ENCODE measurements around the gene MAPKAP1.

The MAPKAP1 gene

GRCh38 chr9:125646621-125647100 is 60.3 kb downstream of the MAPKAP1 start:
- TF ChIP-seq ZFP30 (CRISPR knock-in tag; IDR thresholded peaks at IDR 0.05) (no peak), ZNF70 (CRISPR knock-in tag; IDR thresholded peaks at IDR 0.05) (no peak), TSHZ2 (CRISPR knock-in tag; IDR thresholded peaks at IDR 0.05) (peak; percentile 69; the same call in 1 of the 2 replicates), PATZ1 (CRISPR knock-in tag; IDR thresholded peaks at IDR 0.05; ENCODE audit: borderline replicate concordance) (peak; percentile 94), ZNF8 (CRISPR knock-in tag; IDR thresholded peaks at IDR 0.05) (peak; percentile 17; the same call in 1 of the 2 replicates), OSR1 (CRISPR knock-in tag; IDR thresholded peaks at IDR 0.05) (no peak), GLIS3 (CRISPR knock-in tag; IDR thresholded peaks at IDR 0.05) (no peak), SNAI2 (CRISPR knock-in tag; IDR thresholded peaks at IDR 0.05) (peak; percentile 70; the same call in 1 of the 2 replicates), ZNF565 (CRISPR knock-in tag; conservative IDR thresholded peaks at IDR 0.05; ENCODE audit: low read depth) (no peak), RARB (CRISPR knock-in tag; IDR thresholded peaks at IDR 0.05) (peak; percentile 90; the same call in 1 of the 2 replicates), ISL1 (CRISPR knock-in tag; IDR thresholded peaks at IDR 0.05) (peak; percentile 88), ZC3H10 (CRISPR knock-in tag; IDR thresholded peaks at IDR 0.05) (peak; percentile 85), ARNTL (CRISPR knock-in tag; IDR thresholded peaks at IDR 0.05; ENCODE audit: borderline replicate concordance, low read depth) (no peak), ZFP3 (CRISPR knock-in tag; IDR thresholded peaks at IDR 0.05) (no peak), TCF4 (CRISPR knock-in tag; IDR thresholded peaks at IDR 0.05; ENCODE audit: borderline replicate concordance) (peak; percentile 86), PPARA (CRISPR knock-in tag; IDR thresholded peaks at IDR 0.05; ENCODE audit: borderline replicate concordance) (no peak), POU6F1 (CRISPR knock-in tag; IDR thresholded peaks at IDR 0.05; ENCODE audit: borderline replicate concordance, low read depth) (peak; percentile 89; the same call in 1 of the 2 replicates), TOX (CRISPR knock-in tag; IDR thresholded peaks at IDR 0.05; ENCODE audit: borderline replicate concordance) (peak; percentile 85), ESRRG (CRISPR knock-in tag; IDR thresholded peaks at IDR 0.05) (no peak), BACH2 (CRISPR knock-in tag; IDR thresholded peaks at IDR 0.05; ENCODE audit: borderline replicate concordance) (no peak)
- TF ChIP-seq, protein P1, sequence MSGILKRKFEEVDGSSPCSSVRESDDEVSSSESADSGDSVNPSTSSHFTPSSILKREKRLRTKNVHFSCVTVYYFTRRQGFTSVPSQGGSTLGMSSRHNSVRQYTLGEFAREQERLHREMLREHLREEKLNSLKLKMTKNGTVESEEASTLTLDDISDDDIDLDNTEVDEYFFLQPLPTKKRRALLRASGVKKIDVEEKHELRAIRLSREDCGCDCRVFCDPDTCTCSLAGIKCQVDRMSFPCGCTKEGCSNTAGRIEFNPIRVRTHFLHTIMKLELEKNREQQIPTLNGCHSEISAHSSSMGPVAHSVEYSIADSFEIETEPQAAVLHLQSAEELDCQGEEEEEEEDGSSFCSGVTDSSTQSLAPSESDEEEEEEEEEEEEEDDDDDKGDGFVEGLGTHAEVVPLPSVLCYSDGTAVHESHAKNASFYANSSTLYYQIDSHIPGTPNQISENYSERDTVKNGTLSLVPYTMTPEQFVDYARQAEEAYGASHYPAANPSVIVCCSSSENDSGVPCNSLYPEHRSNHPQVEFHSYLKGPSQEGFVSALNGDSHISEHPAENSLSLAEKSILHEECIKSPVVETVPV (CRISPR knock-in tag; IDR thresholded peaks at IDR 0.05), result peak; percentile 94; the same call in 1 of the 2 replicates
- peak; percentile 76 for ATAC-seq

DNA sequence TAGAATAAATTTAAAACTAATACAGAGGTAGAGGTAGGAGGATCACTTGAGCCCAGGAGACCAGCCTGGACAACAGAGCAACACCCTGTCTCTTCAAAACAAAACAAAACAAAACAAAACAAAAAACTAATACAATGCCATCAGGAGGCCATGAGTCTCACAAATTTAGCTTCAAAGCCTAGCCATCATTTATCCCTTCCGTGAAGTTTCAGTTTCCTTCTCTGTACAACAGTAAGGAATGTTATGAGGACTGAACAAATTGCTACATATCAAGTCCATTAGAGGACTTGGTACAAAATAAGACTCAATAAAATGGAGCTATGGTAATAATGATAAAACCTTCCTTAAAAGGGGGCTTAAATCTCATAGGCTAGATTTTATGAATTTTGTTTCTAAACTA is 60.8 kb downstream of the MAPKAP1 start:
- ATAC-seq, result no peak; the same call in 2 of the 3 replicates

GRCh38 chr9:125644819-125645507 is 62.0 kb downstream of the MAPKAP1 start:
- TF ChIP-seq SNAI2 (CRISPR knock-in tag; IDR thresholded peaks at IDR 0.05) (no peak), ISL1 (CRISPR knock-in tag; IDR thresholded peaks at IDR 0.05) (no peak), ZNF8 (CRISPR knock-in tag; IDR thresholded peaks at IDR 0.05) (no peak), ZC3H10 (CRISPR knock-in tag; IDR thresholded peaks at IDR 0.05) (no peak)
- TF ChIP-seq, protein P2, sequence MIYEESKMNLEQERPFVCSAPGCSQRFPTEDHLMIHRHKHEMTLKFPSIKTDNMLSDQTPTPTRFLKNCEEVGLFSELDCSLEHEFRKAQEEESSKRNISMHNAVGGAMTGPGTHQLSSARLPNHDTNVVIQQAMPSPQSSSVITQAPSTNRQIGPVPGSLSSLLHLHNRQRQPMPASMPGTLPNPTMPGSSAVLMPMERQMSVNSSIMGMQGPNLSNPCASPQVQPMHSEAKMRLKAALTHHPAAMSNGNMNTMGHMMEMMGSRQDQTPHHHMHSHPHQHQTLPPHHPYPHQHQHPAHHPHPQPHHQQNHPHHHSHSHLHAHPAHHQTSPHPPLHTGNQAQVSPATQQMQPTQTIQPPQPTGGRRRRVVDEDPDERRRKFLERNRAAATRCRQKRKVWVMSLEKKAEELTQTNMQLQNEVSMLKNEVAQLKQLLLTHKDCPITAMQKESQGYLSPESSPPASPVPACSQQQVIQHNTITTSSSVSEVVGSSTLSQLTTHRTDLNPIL (CRISPR knock-in tag; IDR thresholded peaks at IDR 0.05; ENCODE audit: low read depth), result no peak
- ATAC-seq, result no peak

More for the DNA sequence above, 60.8 kb downstream of the MAPKAP1 start:
- no peak for TF ChIP-seq ZC3H10 (CRISPR knock-in tag; IDR thresholded peaks at IDR 0.05)
- no peak for TF ChIP-seq GLIS3 (CRISPR knock-in tag; IDR thresholded peaks at IDR 0.05)
